ENCODE results near the gene CNP. TPM values are rescaled to one million over a fixed set of nuclear protein-coding genes. Genes with fewer than 3 reads are reported as not detected.

Gene CNP
- total and polyA plus RNA-seq, 2 of the 8 experiments (the other 6 are each of a cell fraction or from before 2014, with no cell fraction given) = 21.9 to 60.6 TPM

GRCh38 chr17:41965694-41966462 lies 717 bp upstream of the CNP start (continued):
- TF ChIP-seq SAP30 (IDR thresholded peaks at IDR 0.05; ENCODE audit: insufficient read depth, insufficient replicate concordance, low read length) (peak; percentile 87), ASH2L (IDR thresholded peaks at IDR 0.05; ENCODE audit: low read length) (no peak), POLR2AphosphoS5 (IDR thresholded peaks at IDR 0.05; ENCODE audit: low read depth, low read length) (peak; percentile 11; the same call in 1 of the 2 replicates), JUND (IDR thresholded peaks at IDR 0.05; ENCODE audit: low read length) (no peak), PHF8 (conservative IDR thresholded peaks at IDR 0.05; ENCODE audit: low read depth, low read length) (0 out of 2 replicates have a peak, but pooled peaks have one; percentile 30), HDAC2 (IDR thresholded peaks at IDR 0.05; ENCODE audit: borderline replicate concordance in 1 of 2, low read depth in 2 of 2, low read length in 2 of 2) (no peak; a peak in 1 of 4 replicates), FOSL1 (IDR thresholded peaks at IDR 0.05; ENCODE audit: insufficient read depth, low read depth, low read length) (no peak), POU5F1 (IDR thresholded peaks at IDR 0.05; ENCODE audit: low read depth, low read length) (no peak), GABPA (IDR thresholded peaks at IDR 0.05; ENCODE audit: borderline replicate concordance, insufficient read depth, low read length) (no peak), TAF1 (IDR thresholded peaks at IDR 0.05; ENCODE audit: low read depth, low read length) (peak; percentile 40; the same call in 1 of the 2 replicates), SP2 (IDR thresholded peaks at IDR 0.05; ENCODE audit: low read length) (no peak), KDM4A (IDR thresholded peaks at IDR 0.05; ENCODE audit: low read depth, low read length, severe bottlenecking) (no peak), SP4 (IDR thresholded peaks at IDR 0.05; ENCODE audit: low read length) (no peak), SIN3A (conservative IDR thresholded peaks at IDR 0.05 in 1 of 2, IDR thresholded peaks at IDR 0.05 in 1 of 2; ENCODE audit: low read depth in 1 of 2, low read length in 2 of 2) (0 out of 4 replicates have a peak, but pooled peaks of 1 of the 2 experiments have one; percentile 74), JUN (IDR thresholded peaks at IDR 0.05; ENCODE audit: low read depth, low read length) (no peak), RXRA (IDR thresholded peaks at IDR 0.05; ENCODE audit: insufficient read depth, low read depth, low read length) (no peak), BRCA1 (IDR thresholded peaks at IDR 0.05; ENCODE audit: low read depth, low read length) (no peak), GTF2F1 (IDR thresholded peaks at IDR 0.05; ENCODE audit: borderline replicate concordance, low read depth, low read length) (no peak), SP1 (IDR thresholded peaks at IDR 0.05; ENCODE audit: low read depth, low read length) (no peak), KDM1A (IDR thresholded peaks at IDR 0.05; ENCODE audit: borderline replicate concordance, low read length) (0 out of 2 replicates have a peak, but pooled peaks have one; percentile 9), TAF7 (optimal IDR thresholded peaks at IDR 0.05; ENCODE audit: borderline replicate concordance, low read depth, low read length) (peak; percentile 6), SRF (IDR thresholded peaks at IDR 0.05; ENCODE audit: low read depth, low read length) (no peak), HDAC6 (IDR thresholded peaks at IDR 0.05; ENCODE audit: low read depth, low read length) (no peak), POLR2A (IDR thresholded peaks at IDR 0.05; ENCODE audit: control extremely low read depth in 1 of 2, low read depth in 2 of 2, low read length in 2 of 2) (peak; percentile 49 to 65; a peak in 2 of 3 replicates), MAFK (IDR thresholded peaks at IDR 0.05; ENCODE audit: low read depth, low read length) (no peak)

All from H1 (cell line).